ENCODE results near the gene ARPC1B.

GRCh38 chr7:99419323-99420021 lies 44.9 kb downstream of the ARPC1B start:
- TF ChIP-seq CTCF (IDR thresholded peaks at IDR 0.05) (no peak), POLR2A (IDR thresholded peaks at IDR 0.05) (no peak), POLR2AphosphoS5 (IDR thresholded peaks at IDR 0.05) (no peak)
